GM18498 (cell line): Measurements from ENCODE around the gene PCDHGA12.
A peak's percentile ranks its signal among the peaks of the same experiment; 100 is the strongest.

ENCODE experiments used
- ATAC-seq: cut with Tn5 transposase; IDR thresholded peaks from one replicate; pipeline ENCODE4 v1.9.1; 2021; ENCODE audit warnings: mild to moderate bottlenecking, moderate library complexity; ENCODE audit not compliant: unreplicated experiment

PCDHGA12 gene

DNA sequence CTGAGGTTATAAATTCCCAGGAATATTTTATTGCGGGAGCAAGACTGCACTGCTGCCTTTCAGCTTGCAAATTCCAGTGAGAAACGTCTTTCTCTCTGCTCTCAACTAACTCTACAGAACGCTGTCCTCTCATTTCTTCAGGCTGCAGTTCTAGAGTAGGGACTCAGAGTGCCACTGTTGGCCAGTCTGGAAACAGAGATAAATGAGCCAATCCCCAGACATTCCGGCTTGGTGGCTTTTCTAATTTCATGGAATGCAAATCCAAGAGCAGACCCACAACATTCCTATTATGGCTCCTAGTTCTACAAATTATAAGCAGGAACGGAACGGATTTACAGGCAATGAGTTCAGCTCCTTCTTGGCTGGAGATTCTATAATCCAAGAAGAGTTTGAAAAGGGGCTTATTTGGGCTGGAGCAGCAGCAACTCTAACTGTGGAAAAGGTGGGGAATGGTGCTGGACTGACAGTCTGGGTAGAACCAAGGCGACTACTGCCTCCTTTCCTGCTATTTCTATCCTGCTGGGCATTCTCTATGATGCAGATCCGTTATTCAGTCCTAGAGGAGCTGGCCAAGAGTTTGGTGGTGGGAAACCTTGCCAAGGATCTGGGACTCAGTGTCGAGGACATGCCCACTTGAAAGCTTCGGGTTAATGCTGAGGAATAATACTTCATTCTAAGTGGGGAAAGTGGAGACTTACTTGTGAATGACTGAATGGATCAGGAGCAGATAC is 9.3 kb downstream of the PCDHGA12 start:
- no peak for ATAC-seq

DNA sequence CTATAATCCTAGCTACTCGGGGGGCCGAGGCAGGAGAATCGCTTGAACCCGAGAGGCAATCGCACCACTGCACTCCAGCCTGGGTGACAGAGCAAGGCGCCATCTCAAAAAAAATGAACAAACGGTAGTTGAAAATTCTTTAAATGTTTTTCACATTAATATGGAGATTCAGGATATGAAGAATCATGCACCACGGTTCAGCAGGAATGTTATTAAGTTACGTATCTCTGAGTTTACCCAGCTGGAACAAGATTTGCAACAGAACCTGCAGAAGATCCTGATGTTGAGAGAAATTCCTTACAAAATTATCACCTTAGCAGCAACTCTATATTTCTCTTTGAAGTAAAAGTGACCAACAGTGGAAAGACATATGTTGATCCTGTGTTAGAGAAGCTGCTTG is 10.0 kb downstream of the PCDHGA12 start:
- ATAC-seq = no peak

DNA sequence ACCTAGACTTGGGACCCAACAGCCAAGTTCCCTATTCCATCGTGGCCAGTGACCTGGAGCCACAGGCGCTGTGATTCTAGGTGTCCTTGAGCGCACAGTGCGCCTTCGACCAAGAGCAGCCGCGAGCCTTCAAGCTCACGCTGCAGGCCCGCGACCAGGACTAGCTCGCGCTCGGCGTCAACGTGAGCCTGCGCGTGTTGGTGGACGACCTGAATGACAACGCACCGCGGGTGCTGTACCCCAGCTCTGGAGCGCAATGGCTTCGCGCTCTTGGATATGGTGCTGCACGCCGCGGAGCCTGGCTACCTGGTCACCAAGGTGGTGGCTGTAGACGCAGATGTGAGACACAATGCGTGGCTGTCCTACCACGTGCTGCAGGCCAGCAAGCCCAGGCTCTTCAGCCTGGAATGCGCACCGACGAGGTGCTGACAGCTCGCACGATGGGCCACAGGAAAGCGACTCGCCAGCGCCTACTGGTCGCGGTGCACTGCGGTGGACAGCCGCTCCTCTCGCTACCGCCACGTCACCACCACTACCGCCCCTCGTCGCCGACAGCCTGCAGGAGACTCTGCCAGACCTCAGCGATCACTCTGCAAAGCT is 11.4 kb downstream of the PCDHGA12 start:
- ATAC-seq = no peak

DNA sequence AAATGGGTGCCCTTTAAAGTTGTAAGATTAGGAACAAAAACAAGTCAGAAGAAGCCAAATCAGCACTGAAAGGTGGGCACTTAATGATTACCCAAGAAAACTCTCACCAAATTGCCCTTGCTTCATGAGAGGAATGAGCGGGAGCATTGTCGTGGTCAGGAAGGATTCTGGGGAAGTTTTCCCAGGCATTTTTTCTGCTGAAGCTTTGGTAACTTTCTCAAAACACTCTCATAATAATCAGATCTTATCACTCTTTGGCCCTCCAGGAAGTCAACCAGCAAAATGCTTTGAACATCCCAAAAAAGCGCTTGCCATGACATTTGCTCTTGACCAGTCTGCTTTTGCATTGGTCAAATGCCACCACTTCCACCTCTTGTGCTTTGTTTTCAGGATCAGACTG is 35.0 kb downstream of the PCDHGA12 start:
- no peak for ATAC-seq

DNA sequence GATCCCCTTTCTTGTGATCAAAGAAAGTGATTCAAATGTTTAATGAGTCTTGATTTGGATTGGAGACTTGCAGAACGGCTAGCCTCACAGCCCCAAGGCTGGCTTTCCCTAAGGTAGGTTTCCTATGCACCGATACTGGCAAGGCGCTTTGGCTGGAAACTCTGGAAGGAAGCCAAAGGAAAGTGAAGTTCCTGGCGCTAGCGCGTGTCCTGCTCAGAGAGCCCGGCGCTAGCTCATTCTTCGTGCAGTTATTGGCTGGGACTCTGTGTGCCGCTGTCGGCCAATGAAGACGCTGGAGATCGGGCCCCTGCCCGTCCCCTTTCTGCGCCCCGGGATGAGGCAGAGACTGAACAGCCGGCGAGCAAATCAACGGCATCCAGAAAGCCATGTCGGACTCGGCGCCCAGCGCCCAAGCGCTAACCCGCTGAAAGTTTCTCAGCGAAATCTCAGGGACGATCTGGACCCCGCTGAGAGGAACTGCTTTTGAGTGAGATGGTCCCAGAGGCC is 45.4 kb downstream of the PCDHGA12 start, which contains the start of gene PCDHGC3:
Gene PCDHGC3, plus strand, starts transcription at position 342 of the 507 bp plus-strand sequence. Its CDS starts 151 bp downstream, at position 493.
- ATAC-seq = peak; percentile 94

DNA sequence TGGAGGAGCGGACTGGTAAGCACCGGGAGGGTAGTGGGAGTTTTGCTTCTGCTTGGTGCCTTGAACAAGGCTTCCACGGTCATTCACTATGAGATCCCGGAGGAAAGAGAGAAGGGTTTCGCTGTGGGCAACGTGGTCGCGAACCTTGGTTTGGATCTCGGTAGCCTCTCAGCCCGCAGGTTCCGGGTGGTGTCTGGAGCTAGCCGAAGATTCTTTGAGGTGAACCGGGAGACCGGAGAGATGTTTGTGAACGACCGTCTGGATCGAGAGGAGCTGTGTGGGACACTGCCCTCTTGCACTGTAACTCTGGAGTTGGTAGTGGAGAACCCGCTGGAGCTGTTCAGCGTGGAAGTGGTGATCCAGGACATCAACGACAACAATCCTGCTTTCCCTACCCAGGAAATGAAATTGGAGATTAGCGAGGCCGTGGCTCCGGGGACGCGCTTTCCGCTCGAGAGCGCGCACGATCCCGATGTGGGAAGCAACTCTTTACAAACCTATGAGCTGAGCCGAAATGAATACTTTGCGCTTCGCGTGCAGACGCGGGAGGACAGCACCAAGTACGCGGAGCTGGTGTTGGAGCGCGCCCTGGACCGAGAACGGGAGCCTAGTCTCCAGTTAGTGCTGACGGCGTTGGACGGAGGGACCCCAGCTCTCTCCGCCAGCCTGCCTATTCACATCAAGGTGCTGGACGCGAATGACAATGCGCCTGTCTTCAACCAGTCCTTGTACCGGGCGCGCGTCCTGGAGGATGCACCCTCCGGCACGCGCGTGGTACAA is 46.0 kb downstream of the PCDHGA12 start:
- peak; percentile 28 for ATAC-seq

DNA sequence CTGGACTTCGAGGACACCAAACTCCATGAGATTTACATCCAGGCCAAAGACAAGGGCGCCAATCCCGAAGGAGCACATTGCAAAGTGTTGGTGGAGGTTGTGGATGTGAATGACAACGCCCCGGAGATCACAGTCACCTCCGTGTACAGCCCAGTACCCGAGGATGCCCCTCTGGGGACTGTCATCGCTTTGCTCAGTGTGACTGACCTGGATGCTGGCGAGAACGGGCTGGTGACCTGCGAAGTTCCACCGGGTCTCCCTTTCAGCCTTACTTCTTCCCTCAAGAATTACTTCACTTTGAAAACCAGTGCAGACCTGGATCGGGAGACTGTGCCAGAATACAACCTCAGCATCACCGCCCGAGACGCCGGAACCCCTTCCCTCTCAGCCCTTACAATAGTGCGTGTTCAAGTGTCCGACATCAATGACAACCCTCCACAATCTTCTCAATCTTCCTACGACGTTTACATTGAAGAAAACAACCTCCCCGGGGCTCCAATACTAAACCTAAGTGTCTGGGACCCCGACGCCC is 46.8 kb downstream of the PCDHGA12 start:
- ATAC-seq = no peak

DNA sequence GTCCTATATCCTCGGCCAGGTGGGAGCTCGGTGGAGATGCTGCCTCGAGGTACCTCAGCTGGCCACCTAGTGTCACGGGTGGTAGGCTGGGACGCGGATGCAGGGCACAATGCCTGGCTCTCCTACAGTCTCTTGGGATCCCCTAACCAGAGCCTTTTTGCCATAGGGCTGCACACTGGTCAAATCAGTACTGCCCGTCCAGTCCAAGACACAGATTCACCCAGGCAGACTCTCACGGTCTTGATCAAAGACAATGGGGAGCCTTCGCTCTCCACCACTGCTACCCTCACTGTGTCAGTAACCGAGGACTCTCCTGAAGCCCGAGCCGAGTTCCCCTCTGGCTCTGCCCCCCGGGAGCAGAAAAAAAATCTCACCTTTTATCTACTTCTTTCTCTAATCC is 47.5 kb downstream of the PCDHGA12 start:
- no peak for ATAC-seq

DNA sequence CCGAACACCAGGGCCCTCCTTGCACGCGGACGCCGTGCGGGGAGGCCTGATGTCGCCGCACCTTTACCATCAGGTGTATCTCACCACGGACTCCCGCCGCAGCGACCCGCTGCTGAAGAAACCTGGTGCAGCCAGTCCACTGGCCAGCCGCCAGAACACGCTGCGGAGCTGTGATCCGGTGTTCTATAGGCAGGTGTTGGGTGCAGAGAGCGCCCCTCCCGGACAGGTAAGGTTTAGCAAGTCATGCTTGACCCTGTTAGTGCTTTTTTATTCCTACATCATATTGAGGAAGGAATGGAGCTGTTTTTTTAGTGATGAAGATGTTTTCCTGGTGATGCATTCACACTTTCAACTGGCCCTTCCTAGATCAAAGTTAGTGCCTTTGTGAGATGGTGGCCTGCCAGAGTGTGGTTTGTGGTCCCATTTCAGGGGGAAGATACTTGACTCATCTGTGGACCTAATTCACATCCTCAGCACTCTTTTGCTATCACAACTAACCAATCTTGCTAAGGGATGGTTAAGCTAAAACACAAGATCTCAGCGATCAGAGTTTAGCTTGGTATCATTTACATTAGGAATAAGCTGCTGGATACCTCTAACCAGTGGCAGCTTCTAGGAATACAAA is 48.1 kb downstream of the PCDHGA12 start:
- ATAC-seq = no peak

DNA sequence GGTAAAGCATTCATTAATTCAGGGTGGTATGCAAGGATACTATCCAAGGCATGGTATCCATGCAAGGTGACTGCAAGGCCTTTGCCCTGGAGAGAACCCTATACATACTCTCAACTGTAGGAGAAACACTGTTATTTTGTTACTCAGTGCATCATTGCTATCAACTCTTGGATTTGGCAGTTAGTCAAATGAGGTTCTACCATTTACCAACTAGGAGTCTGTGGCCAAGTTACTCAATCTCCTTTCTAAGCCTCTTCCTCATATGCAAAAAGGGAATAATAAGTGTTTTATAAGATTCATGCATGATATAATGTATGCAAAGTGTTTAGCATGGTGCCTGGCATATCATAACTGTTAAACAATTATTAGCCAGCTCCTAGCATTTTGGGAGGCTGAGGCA is 49.5 kb downstream of the PCDHGA12 start:
- ATAC-seq = no peak
